H9 (cell line): ENCODE data around the gene SHBG. TPM values are rescaled to one million over a fixed set of nuclear protein-coding genes. Genes with fewer than 3 reads are reported as not detected.
A peak's percentile ranks its signal among the peaks of the same experiment; 100 is the strongest.

ENCODE experiments used
- DNase-seq: peaks from one replicate; pipeline ENCODE4 v3.0.0-alpha.2; 2017
- H2AFZ ChIP-seq: one replicate; pipeline ENCODE4 v1.6.1; 2013; ENCODE audit warnings: mild to moderate bottlenecking, low read length, control low read depth, moderate library complexity
- H2AK5ac ChIP-seq: 2 replicates; pipeline ENCODE4 v1.6.1; 2013; ENCODE audit warnings: low read length, control low read depth, mixed read lengths; ENCODE audit not compliant: insufficient read length
- H2BK120ac ChIP-seq: one replicate; pipeline ENCODE4 v1.6.1; 2013; ENCODE audit warnings: low read depth, mild to moderate bottlenecking, low read length, control low read depth, inconsistent platforms; ENCODE audit not compliant: poor library complexity, severe bottlenecking
- H2BK12ac ChIP-seq: 2 replicates; pipeline ENCODE4 v1.6.1; 2013; ENCODE audit warnings: low read length, control low read depth, mixed read lengths, low read depth; ENCODE audit not compliant: insufficient read length
- H2BK15ac ChIP-seq: 2 replicates; pipeline ENCODE4 v1.6.1; 2013; ENCODE audit warnings: low read depth, low read length, control low read depth
- H2BK20ac ChIP-seq: one replicate; pipeline ENCODE4 v1.6.1; 2013; ENCODE audit warnings: low read depth, mild to moderate bottlenecking, low read length, control low read depth, inconsistent platforms; ENCODE audit not compliant: poor library complexity, severe bottlenecking
- H2BK5ac ChIP-seq: 2 replicates; pipeline ENCODE4 v1.6.1; 2013; ENCODE audit warnings: low read length, control low read depth, mixed read lengths; ENCODE audit not compliant: insufficient read length
- H3K14ac ChIP-seq: 2 replicates; pipeline ENCODE4 v1.6.1; 2013; ENCODE audit warnings: low read length, control low read depth; ENCODE audit not compliant: insufficient read depth
- H3K18ac ChIP-seq: 2 replicates; pipeline ENCODE4 v1.6.1; 2013; ENCODE audit warnings: low read depth, mild to moderate bottlenecking, mixed read lengths, low read length, control low read depth; ENCODE audit not compliant: insufficient read length
- H3K23ac ChIP-seq: 2 replicates; pipeline ENCODE4 v1.6.1; 2013; ENCODE audit warnings: low read length, control low read depth, mixed read lengths, low read depth; ENCODE audit not compliant: insufficient read length
- H3K23me2 ChIP-seq: 2 replicates; pipeline ENCODE4 v1.6.1; 2013; ENCODE audit warnings: low read depth, mild to moderate bottlenecking, mixed read lengths, low read length, control low read depth; ENCODE audit not compliant: insufficient read length, poor library complexity, severe bottlenecking
- H3K27ac ChIP-seq: 2 replicates; pipeline ENCODE4 v1.5.1; 2013; ENCODE audit warnings: low read length, control low read depth, mixed read lengths, low read depth; ENCODE audit not compliant: insufficient read length
- H3K27me3 ChIP-seq: 2 replicates; pipeline ENCODE4 v1.6.1; 2013; ENCODE audit warnings: low read length, control low read depth, inconsistent platforms; ENCODE audit not compliant: insufficient read depth
- H3K4ac ChIP-seq: 2 replicates; pipeline ENCODE4 v1.6.1; 2013; ENCODE audit warnings: low read depth, mild to moderate bottlenecking, control low read depth, inconsistent platforms, low read length, moderate library complexity
- H3K4me1 ChIP-seq: 2 replicates; pipeline ENCODE4 v1.6.1; 2013; ENCODE audit warnings: low read length, control low read depth, inconsistent platforms; ENCODE audit not compliant: insufficient read depth
- H3K4me2 ChIP-seq: 2 replicates; pipeline ENCODE4 v1.6.1; 2013; ENCODE audit warnings: low read length, control low read depth, mixed read lengths; ENCODE audit not compliant: insufficient read length, insufficient read depth
- H3K56ac ChIP-seq: 2 replicates; pipeline ENCODE4 v1.6.1; 2013; ENCODE audit warnings: low read depth, mild to moderate bottlenecking, mixed read lengths, low read length, control low read depth; ENCODE audit not compliant: insufficient read length
- H3K79me1 ChIP-seq: 2 replicates; pipeline ENCODE4 v1.6.1; 2013; ENCODE audit warnings: low read depth, mild to moderate bottlenecking, moderate library complexity, low read length, control low read depth, inconsistent platforms; ENCODE audit not compliant: insufficient read depth, poor library complexity, severe bottlenecking
- H3K79me2 ChIP-seq: 2 replicates; pipeline ENCODE4 v1.6.1; 2013; ENCODE audit warnings: low read length, control low read depth, inconsistent platforms; ENCODE audit not compliant: insufficient read depth
- H3K9ac ChIP-seq: 2 replicates; pipeline ENCODE4 v1.6.1; 2013; ENCODE audit warnings: low read length, control low read depth, mixed read lengths; ENCODE audit not compliant: insufficient read length; ENCODE audit errors: extremely low read depth
- H3K9me3 ChIP-seq: one replicate; pipeline ENCODE4 v1.6.1; 2013; ENCODE audit warnings: low read depth, low read length, inconsistent platforms; ENCODE audit not compliant: control insufficient read depth
- H3T11ph ChIP-seq: one replicate; pipeline ENCODE4 v1.6.1; 2013; ENCODE audit warnings: mild to moderate bottlenecking, low read length, control low read depth, inconsistent platforms
- H4K20me1 ChIP-seq: one replicate; pipeline ENCODE4 v1.6.1; 2013; ENCODE audit not compliant: control insufficient read depth, insufficient read length, insufficient read depth
- H4K5ac ChIP-seq: 2 replicates; pipeline ENCODE4 v1.6.1; 2013; ENCODE audit warnings: low read depth, mild to moderate bottlenecking, mixed read lengths, low read length, control low read depth; ENCODE audit not compliant: insufficient read length
- H4K8ac ChIP-seq: replicated peaks from 2 replicates; pipeline ENCODE4 v1.6.1; 2013; ENCODE audit warnings: low read length, control low read depth, mixed read lengths, low read depth; ENCODE audit not compliant: insufficient read length
- H4K91ac ChIP-seq: 2 replicates; pipeline ENCODE4 v1.6.1; 2013; ENCODE audit warnings: low read depth, mild to moderate bottlenecking, moderate library complexity, mixed read lengths, low read length, control low read depth; ENCODE audit not compliant: insufficient read length
- H3K27ac Mint-ChIP-seq, 3 experiments: 2 replicates in 2 of 3; 3 replicates in 1 of 3; pipeline ENCODE4 v1.8.0; 2020 to 2021; ENCODE audit warnings: mixed read lengths in 3 of 3, mild to moderate bottlenecking in 1 of 3, moderate library complexity in 1 of 3
- H3K27me3 Mint-ChIP-seq: 2 replicates; pipeline ENCODE4 v1.8.0; 2021; ENCODE audit warnings: low read depth, mild to moderate bottlenecking, moderate library complexity, mixed read lengths
- H3K36me3 Mint-ChIP-seq, 3 experiments: 2 replicates in 2 of 3; 3 replicates in 1 of 3; pipeline ENCODE4 v1.8.0; 2020 to 2021; ENCODE audit warnings: low read depth in 3 of 3, mixed read lengths in 3 of 3; ENCODE audit not compliant: insufficient read depth in 1 of 3
- H3K4me1 Mint-ChIP-seq, 2 experiments: 2 replicates each; pipeline ENCODE4 v1.8.0; 2020; ENCODE audit warnings: mixed read lengths in 2 of 2
- H3K4me3 Mint-ChIP-seq, 2 experiments: 2 replicates in 1 of 2; 3 replicates in 1 of 2; pipeline ENCODE4 v1.8.0; 2020 to 2021; ENCODE audit warnings: mild to moderate bottlenecking in 2 of 2, mixed read lengths in 2 of 2, moderate library complexity in 1 of 2
- H3K9me3 Mint-ChIP-seq, 2 experiments: 2 replicates in 1 of 2; 3 replicates in 1 of 2; pipeline ENCODE4 v1.8.0; 2020; ENCODE audit warnings: mild to moderate bottlenecking in 2 of 2, mixed read lengths in 2 of 2, moderate library complexity in 1 of 2
- WGBS: extraction: QIAGEN DNeasy Blood & Tissue Kit; methylation state at CpG from one replicate; pipeline ENCODE4 v1.1.7; 2013; ENCODE audit warnings: missing lambda C conversion rate, low lambda C conversion rate, mixed read lengths; ENCODE audit not compliant: insufficient read length; ENCODE audit errors: extremely low coverage; 5-methylcytosine and 5-hydroxymethylcytosine counted together
- total RNA-seq: library from RNA; stranded (reverse); gene quantifications from 2 replicates; pipeline ENCODE4 v1.2.1, GENCODE V29; 2021
- TF ChIP-seq, protein P1 (sequence below): fragments of 200-600 bp; sonication (generic); conservative IDR thresholded peaks from 3 replicates; pipeline ENCODE4 v1.8.0; 2021; ENCODE audit warnings: antibody characterized with exemption, mild to moderate bottlenecking

Gene SHBG
- total RNA-seq, 1 experiment from 2014 or later, result 1.6 TPM

DNA sequence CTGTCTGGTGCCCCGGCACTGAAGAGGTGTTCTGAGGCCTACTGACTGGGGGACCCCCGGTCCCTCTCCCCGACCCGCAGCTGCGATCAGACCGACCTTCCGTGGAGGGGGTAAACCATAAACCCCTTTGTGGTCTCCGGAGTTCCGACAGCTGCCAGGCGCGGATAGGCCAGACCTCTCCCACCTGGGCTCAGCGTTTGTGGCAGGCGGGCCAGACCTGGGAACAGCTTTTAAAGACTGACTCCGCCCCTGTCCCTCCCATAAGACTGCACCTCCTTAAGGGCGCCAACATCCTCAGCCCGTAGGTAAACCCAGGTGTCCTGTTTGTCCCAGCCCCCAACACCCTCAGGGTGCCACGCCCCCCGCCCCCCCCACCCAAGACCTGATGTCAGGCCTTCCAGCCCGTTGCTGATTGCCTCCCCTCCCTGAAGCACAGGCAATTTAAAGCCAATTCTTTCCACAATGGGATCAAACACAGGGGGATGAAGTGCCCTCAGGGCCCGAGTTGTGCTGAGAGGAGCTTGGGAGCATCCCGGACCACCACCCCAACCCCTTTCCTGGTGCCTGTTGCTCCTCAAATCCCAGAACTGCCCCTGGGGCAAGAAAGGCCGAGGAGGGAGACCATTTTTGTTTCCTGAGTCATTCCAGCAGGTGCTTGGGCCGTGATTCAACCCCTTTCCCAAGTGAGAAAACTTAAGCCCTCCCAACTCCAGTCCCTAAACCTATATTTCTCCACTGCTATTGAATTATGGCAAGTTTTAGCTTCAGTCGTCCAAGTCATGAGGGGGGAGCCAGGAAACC lies 39.8 kb upstream of the SHBG start, which contains the start of gene SOX15:
SOX15 (minus strand) TSS at position 204 of the 801 bp plus-strand sequence. CDS start 418 bp downstream, outside the sequence.
- Histone ChIP-seq H3K9me3 (no peaks in the 10 kb centered on the region), H2AFZ (no peak within 1 kb of the TSS), H3K4ac (no peak within 1 kb of the TSS; the same call in 1 of the 2 replicates), H2BK120ac (peak within 1 kb of the TSS; percentile 8), H4K5ac (no peak within 1 kb of the TSS), H3K27ac (no peak within 1 kb of the TSS), H3K23me2 (peaks cover 10% of the 10 kb centered on the region), H2BK15ac (peak within 1 kb of the TSS; percentile 87), H4K8ac (no peak within 1 kb of the TSS), H3K23ac (no peak within 1 kb of the TSS), H2AK5ac (no peak within 1 kb of the TSS), H3K4me1 (no peaks in the 10 kb centered on the region; the same call in 1 of the 2 replicates), H3K14ac (peak within 1 kb of the TSS; percentile 89), H3T11ph (no peak within 1 kb of the TSS), H2BK20ac (no peak within 1 kb of the TSS), H4K91ac (no peak within 1 kb of the TSS), H2BK5ac (no peak within 1 kb of the TSS), H3K56ac (peak within 1 kb of the TSS; percentile 20), H3K79me1 (no peaks in the 10 kb centered on the region), H3K27me3 (no peaks in the 10 kb centered on the region), H3K4me2 (peak within 1 kb of the TSS; percentile 91), H4K20me1 (no peaks in the 10 kb centered on the region), H3K9ac (peak within 1 kb of the TSS; percentile 70), H2BK12ac (no peak within 1 kb of the TSS), H3K18ac (peak within 1 kb of the TSS; percentile 51), H3K79me2 (no peaks in the 10 kb centered on the region)
- peak; percentile 92 for DNase-seq
- Mint-ChIP-seq H3K36me3 (peaks cover 28 to 65% (median 56%) of the 10 kb centered on the region in 3 experiments), H3K27ac (peak within 1 kb of the TSS; percentile 74 to 98 (median 85); a peak in 6 of 7 replicates), H3K4me1 (peaks cover 21 to 51% of the 10 kb centered on the region in 2 experiments), H3K9me3 (no peaks in the 10 kb centered on the region), H3K27me3 (no peaks in the 10 kb centered on the region), H3K4me3 (peak within 1 kb of the TSS; percentile 5 to 48; a peak in 4 of 5 replicates)
- no CpG with 5 or more reads among the region's 24 CpGs for WGBS
- TF ChIP-seq, protein P1, sequence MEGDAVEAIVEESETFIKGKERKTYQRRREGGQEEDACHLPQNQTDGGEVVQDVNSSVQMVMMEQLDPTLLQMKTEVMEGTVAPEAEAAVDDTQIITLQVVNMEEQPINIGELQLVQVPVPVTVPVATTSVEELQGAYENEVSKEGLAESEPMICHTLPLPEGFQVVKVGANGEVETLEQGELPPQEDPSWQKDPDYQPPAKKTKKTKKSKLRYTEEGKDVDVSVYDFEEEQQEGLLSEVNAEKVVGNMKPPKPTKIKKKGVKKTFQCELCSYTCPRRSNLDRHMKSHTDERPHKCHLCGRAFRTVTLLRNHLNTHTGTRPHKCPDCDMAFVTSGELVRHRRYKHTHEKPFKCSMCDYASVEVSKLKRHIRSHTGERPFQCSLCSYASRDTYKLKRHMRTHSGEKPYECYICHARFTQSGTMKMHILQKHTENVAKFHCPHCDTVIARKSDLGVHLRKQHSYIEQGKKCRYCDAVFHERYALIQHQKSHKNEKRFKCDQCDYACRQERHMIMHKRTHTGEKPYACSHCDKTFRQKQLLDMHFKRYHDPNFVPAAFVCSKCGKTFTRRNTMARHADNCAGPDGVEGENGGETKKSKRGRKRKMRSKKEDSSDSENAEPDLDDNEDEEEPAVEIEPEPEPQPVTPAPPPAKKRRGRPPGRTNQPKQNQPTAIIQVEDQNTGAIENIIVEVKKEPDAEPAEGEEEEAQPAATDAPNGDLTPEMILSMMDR, result no peak
